Measurements from ENCODE around the gene FNDC3B. TPM values are rescaled to one million over a fixed set of nuclear protein-coding genes. Genes with fewer than 3 reads are reported as not detected.

The FNDC3B gene
- total RNA-seq, 1 donor from 2014 or later = 79.2 TPM

DNA sequence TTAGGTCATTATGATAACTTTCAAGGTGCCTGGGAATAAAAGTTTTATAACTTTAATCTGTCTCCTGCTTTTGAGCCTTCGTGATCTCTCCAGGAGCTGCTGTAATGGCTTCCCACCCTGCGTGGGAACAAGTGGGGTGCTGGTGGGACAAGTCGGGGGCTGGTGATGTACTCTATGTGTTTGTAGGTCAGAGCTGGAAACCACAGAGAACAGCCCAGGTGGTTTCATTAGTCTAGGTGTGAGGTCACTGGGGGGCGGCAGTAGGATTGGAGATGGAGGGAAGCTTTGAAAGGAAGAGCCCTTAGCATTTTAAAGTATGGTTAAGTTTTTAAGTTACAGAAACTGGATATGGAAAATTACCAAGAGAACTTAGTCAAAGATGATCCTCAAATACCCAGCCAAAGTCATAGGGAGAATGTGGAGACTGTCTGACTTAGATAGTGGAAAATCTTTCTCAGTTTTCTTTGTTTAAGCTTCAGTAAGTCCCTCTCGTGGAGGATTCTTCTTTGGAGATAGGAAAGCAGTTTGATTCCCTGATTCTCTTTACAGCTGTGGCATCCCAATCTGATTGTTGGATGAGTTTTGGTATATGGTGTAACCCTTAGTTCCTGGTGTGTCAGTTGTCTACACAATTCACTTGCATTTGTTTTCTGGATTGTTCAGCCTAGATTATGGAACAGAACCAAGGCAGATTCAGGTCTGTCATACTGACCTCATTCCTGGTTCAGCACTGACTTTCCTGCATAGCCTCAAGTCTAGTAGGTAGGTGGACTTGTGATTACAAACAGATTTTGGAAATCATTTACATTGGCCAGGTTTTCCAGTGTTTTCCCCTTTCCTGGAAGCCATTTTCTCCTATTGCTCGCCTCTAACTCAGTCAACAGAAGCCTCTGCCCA lies 115.6 kb downstream of the FNDC3B start:
- no peaks in the 10 kb centered on the region for H3K27me3 Mint-ChIP-seq
- TF ChIP-seq, protein P1, sequence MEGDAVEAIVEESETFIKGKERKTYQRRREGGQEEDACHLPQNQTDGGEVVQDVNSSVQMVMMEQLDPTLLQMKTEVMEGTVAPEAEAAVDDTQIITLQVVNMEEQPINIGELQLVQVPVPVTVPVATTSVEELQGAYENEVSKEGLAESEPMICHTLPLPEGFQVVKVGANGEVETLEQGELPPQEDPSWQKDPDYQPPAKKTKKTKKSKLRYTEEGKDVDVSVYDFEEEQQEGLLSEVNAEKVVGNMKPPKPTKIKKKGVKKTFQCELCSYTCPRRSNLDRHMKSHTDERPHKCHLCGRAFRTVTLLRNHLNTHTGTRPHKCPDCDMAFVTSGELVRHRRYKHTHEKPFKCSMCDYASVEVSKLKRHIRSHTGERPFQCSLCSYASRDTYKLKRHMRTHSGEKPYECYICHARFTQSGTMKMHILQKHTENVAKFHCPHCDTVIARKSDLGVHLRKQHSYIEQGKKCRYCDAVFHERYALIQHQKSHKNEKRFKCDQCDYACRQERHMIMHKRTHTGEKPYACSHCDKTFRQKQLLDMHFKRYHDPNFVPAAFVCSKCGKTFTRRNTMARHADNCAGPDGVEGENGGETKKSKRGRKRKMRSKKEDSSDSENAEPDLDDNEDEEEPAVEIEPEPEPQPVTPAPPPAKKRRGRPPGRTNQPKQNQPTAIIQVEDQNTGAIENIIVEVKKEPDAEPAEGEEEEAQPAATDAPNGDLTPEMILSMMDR (conservative IDR thresholded peaks at IDR 0.05) = no peak
- peaks cover 13% of the 10 kb centered on the region for H3K36me3 Mint-ChIP-seq
- no peak overlapping the region for H3K27ac Mint-ChIP-seq
- H3K4me1 Mint-ChIP-seq (ENCODE audit: unreplicated experiment) = peaks cover 68% of the 10 kb centered on the region
- no peak overlapping the region for H3K4me3 Mint-ChIP-seq
- DNase-seq (ENCODE audit: extremely low spot score, unreplicated experiment) = no peak
- peaks cover 5% of the 10 kb centered on the region for H3K9me3 Mint-ChIP-seq

DNA sequence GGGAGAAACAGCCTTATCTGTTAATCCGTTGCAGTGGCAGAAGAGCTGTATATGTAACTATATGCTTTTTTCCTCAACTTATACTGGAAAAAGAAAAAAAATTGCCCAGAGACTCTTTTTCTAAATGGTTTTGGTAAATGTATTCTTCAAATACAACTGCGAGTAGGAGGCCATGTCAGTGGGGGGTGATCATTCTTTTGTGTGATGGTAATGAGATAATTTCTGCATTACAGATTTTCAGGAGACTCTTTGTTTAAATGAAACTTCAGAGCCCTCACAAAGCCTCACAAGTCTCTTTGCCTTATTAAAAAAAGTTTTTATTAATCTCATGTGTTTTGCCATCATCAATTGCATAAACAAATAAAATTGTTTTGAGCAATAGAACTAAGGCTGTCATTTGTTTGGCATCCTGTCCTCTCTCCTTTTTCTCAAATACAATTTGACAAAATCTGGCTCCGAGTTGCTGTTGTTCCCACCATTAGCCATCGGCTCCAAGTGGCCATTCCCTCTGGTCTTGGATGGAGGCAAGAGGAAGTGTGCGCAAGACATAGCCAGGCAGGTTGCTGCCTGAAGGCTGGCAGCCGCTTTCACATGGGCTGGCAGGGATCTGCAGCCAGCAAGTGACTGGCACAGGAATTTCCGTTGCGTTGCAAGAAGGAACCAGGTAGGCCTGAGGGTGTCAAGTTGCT lies 116.7 kb downstream of the FNDC3B start:
- H3K4me3 Mint-ChIP-seq = no peak overlapping the region
- H3K36me3 Mint-ChIP-seq = peaks cover 11% of the 10 kb centered on the region
- H3K27ac Mint-ChIP-seq = peak overlapping the region; percentile 57
- no peak for DNase-seq (ENCODE audit: extremely low spot score, unreplicated experiment)
- peaks cover 70% of the 10 kb centered on the region for H3K4me1 Mint-ChIP-seq (ENCODE audit: unreplicated experiment)
- TF ChIP-seq, protein P1 (conservative IDR thresholded peaks at IDR 0.05) = no peak
- H3K9me3 Mint-ChIP-seq = peaks cover 5% of the 10 kb centered on the region
- no peaks in the 10 kb centered on the region for H3K27me3 Mint-ChIP-seq

DNA sequence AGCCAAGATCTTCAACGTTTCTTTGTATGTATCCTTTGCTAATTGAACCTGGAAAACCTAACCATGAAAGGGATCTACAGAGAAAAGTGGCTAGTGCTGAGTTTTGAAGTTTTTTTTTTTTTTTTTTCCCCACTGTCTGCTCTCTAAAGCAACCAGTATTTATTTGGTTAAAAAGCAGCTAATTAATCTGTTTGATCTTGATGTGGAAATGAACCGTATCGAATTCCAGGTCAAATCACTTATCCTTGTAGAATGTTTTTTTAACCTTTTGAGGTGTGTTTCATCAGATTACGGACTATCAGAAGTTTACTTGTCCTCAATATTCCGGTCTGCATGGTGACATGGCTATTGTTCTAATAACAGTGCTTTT lies 117.2 kb downstream of the FNDC3B start:
- Mint-ChIP-seq H3K4me1 (ENCODE audit: unreplicated experiment) (peaks cover 65% of the 10 kb centered on the region), H3K9me3 (peaks cover 5% of the 10 kb centered on the region), H3K27me3 (no peaks in the 10 kb centered on the region), H3K27ac (peak overlapping the region; percentile 57), H3K36me3 (peaks cover 8% of the 10 kb centered on the region), H3K4me3 (no peak overlapping the region)
- no peak for DNase-seq (ENCODE audit: extremely low spot score, unreplicated experiment)
- TF ChIP-seq, protein P1 (conservative IDR thresholded peaks at IDR 0.05) = no peak

DNA sequence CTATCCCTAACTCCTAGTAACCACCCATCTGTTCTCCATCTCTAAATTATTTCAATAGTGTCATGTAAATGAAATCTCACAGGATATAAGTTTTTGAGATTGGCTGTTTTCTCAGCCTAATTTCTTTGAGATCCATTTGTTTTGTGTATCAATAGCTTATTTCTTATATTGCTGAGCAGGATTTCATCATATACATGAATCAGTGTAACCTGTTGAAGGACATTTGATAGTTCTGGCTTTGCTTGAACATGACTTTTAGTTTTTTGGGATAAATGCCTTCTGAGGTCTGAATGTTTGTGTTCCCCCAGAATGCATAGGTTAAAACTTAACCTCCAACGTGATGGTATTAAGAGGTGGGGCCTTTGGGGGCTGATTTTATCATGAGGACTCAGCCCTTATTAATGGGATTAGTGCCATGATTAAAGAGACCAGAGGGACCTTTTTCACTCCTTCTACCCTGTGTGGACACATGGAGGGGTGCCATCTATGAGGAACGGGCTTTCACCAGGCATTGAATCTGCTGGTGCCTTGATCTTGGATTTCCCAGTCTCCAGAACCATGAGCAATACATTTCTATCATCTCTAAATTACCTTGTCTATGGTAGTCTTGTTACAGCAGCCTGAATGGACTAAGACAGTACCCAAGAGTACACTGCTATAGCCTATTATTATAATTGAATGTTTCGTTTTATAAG lies 118.3 kb downstream of the FNDC3B start:
- peaks cover 5% of the 10 kb centered on the region for H3K9me3 Mint-ChIP-seq
- TF ChIP-seq, protein P1 (conservative IDR thresholded peaks at IDR 0.05) = no peak
- H3K4me3 Mint-ChIP-seq = no peak overlapping the region
- H3K36me3 Mint-ChIP-seq = peaks cover 8% of the 10 kb centered on the region
- peaks cover 55% of the 10 kb centered on the region for H3K4me1 Mint-ChIP-seq (ENCODE audit: unreplicated experiment)
- no peak for DNase-seq (ENCODE audit: extremely low spot score, unreplicated experiment)
- H3K27ac Mint-ChIP-seq = no peak overlapping the region
- no peaks in the 10 kb centered on the region for H3K27me3 Mint-ChIP-seq

DNA sequence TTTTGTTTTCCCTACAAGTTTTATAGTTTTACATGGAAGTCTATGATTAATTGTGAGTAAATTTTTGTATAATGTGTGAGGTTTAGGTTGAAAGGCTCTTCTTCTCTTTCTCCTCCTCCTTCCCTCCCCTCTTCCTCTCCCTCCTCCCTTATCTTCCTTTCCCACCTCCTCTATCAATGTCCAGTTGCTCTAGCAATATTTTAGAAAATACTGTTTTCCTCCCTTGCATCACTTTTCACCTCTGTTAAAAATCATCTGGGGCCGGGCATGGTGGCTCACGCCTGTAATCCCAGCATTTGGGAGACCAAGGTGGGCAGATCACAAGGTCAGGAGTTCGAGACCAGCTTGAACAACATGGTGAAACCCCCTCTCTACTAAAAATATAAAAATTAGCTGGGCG lies 119.4 kb downstream of the FNDC3B start:
- TF ChIP-seq, protein P1 (conservative IDR thresholded peaks at IDR 0.05) = no peak
- no peak overlapping the region for H3K27ac Mint-ChIP-seq

More for the DNA sequence above, 119.4 kb downstream of the FNDC3B start:
- H3K4me1 Mint-ChIP-seq (ENCODE audit: unreplicated experiment) = peaks cover 44% of the 10 kb centered on the region
- peaks cover 5% of the 10 kb centered on the region for H3K9me3 Mint-ChIP-seq
- H3K27me3 Mint-ChIP-seq = no peaks in the 10 kb centered on the region
- H3K4me3 Mint-ChIP-seq = no peak overlapping the region
- peaks cover 8% of the 10 kb centered on the region for H3K36me3 Mint-ChIP-seq
- no peak for DNase-seq (ENCODE audit: extremely low spot score, unreplicated experiment)

Measured in type B pancreatic cell (in vitro differentiated cells).